ENCODE measurements around the gene FSD1L.

DNA sequence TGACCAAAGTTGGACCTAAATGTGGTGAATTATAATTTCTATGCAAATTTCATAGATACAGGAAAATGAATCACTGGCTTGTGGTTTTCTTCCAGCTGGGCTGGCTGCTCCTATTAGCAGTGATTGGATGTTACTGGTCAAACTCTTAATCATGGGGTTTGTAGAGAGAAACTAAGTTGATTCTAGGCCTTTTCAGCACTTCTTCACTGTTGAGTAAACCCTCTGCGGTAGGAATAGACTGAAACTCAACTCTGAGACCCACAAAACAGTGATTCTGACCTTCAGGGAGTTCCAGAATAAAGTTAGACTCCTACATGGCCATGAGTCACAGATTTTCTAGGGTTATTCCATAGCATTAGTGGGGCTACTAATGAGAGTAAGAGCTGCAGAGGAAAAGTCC lies 62.2 kb downstream of the FSD1L start:
- TF ChIP-seq, protein P1, sequence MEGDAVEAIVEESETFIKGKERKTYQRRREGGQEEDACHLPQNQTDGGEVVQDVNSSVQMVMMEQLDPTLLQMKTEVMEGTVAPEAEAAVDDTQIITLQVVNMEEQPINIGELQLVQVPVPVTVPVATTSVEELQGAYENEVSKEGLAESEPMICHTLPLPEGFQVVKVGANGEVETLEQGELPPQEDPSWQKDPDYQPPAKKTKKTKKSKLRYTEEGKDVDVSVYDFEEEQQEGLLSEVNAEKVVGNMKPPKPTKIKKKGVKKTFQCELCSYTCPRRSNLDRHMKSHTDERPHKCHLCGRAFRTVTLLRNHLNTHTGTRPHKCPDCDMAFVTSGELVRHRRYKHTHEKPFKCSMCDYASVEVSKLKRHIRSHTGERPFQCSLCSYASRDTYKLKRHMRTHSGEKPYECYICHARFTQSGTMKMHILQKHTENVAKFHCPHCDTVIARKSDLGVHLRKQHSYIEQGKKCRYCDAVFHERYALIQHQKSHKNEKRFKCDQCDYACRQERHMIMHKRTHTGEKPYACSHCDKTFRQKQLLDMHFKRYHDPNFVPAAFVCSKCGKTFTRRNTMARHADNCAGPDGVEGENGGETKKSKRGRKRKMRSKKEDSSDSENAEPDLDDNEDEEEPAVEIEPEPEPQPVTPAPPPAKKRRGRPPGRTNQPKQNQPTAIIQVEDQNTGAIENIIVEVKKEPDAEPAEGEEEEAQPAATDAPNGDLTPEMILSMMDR (conservative IDR thresholded peaks at IDR 0.05) = no peak
- no peak for TF ChIP-seq ZFX (IDR thresholded peaks at IDR 0.05)
